HG03064 (cell line): Measurements from ENCODE around the gene PURA.

Source experiments
- ATAC-seq: cut with Tn5 transposase; IDR thresholded peaks from one replicate; pipeline ENCODE4 v1.9.1; 2021; ENCODE audit warnings: low read depth; ENCODE audit not compliant: unreplicated experiment

PURA gene

DNA sequence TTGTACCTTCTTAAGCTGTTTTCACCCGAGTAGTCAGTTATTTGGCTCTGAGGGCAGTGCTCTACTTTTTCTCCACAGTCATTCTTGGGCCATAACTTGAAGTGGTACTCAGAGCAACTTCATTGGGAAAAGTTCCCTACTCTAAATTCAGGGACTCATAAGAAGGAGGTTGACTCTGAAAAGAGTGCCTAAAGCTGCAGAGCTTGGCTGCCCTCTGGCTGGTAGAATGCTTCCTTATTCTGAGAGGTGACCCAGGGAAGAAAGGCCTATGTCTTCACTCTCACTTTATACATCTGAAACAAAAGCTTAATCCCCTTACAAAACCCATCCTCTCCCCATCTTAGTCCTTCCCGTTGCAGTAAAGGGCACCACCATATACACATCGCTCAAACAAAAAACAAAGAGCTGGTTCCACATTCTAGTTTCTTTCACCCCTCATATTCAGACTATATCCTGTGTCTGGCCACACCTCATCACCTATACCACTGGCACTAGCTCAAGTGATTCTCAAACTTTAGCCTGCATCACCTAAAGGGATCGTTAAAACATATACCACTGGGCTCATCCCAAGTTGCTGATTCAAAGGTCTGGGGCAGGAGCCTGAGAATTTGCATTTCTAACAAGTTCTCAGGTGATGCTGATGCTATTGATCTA is 19.7 kb downstream of the PURA start:
- ATAC-seq = no peak

DNA sequence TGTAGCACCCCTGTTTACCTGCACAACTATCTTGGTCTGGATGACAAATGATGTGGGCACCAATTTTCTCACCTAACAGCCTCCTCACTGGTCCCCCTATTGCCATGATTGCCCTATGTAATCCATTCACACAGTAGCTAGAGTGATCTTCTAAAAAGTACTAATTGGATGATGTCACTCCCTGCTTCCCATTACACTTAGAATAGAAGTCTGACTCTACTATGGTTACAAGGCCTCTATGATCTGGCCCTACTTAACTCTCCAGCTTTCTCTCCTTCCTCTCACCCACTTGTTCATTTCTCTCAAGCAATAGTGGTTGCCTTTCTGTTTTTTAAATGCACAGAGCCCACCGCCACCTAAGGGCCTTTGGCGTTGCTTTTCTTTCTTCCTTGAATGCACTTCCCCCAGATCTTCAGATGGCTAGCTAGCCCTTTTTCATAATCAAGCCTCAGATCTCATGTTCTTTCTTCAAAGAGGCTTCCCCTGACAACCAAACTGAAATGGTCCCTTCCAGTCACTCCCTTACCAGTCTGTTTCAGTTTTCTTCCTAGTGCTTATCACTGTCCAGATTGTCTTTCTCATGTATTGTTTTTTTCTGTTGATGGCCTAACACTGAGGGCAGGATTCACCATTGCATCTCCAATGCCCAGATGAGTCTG is 20.5 kb downstream of the PURA start:
- no peak for ATAC-seq

DNA sequence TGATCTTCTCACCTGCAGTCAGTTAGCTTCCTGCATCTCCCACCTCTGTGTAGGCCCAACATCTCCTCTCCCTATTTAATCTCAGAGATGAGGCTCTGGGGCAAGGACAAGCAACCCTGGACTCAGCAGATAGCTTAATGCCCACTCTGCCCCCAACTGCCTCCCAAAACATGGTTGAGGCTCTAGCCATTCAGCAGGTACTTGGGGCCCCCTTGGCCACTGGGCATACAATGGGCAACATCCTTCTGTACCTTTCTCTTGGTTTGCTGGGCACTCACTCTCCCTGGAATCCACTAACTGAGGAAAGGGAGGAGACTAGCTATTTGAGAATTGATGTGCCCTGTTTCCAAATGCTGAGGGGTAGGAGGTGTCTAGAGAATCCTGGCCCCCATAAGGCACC is 21.2 kb downstream of the PURA start:
- no peak for ATAC-seq

DNA sequence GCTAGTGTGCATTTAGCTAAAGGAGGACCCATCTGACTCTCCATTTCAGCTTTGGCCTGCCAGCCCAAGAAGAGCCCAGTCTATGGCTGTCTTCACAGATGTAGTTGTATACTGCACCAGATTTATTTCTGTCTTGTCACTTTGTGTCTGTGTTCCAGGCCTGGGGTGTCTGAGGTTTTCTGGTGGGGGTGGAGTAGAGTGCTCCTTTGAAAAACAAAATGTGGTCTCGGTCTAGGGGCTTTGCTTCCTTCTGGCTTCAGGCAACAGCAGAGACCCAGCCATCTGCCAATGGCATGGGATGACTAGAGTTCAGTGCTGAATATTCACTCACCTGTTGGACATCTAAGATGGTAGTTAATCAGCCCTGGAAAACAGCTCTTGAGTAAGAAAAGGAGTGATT is 22.7 kb downstream of the PURA start:
- no peak for ATAC-seq

DNA sequence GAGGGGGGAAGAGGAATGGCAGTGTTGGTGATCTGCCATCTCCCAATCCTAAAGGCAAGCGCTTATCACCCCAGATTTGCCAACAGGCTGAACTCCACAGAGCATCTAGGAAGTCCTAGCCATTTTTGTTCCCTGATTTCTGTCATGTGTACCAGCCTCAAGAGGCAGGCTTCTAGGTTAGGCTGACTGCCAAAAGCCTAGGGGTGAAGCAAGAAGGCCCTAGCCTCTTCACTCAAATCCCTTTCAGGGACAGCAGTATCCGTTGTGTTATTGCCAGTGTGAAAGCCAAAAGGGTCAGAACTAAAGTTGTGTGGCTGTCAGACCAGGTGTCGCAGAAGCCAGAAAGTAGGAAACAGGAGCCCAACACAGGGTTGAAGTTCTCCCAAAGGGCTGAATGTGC is 26.5 kb downstream of the PURA start:
- no peak for ATAC-seq

DNA sequence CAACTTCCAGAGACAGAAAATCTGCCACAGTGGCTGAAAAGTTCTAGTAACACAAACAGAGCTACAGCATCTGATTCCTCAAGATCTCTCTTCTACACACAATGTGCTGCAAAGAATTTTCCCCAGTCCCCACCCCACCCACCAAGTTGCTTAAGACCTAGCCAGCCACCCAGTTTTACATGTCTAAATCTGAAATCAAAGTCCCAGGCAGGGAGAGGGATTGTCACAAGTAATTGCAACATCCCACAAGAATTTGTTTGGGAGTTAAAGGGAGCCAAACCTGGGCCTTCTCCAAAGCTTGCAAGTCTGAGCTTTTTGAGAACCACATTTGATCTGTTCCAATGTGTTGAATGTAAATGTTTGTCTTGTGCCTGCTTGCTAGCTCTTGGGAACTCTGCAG is 27.3 kb downstream of the PURA start:
- ATAC-seq = no peak

DNA sequence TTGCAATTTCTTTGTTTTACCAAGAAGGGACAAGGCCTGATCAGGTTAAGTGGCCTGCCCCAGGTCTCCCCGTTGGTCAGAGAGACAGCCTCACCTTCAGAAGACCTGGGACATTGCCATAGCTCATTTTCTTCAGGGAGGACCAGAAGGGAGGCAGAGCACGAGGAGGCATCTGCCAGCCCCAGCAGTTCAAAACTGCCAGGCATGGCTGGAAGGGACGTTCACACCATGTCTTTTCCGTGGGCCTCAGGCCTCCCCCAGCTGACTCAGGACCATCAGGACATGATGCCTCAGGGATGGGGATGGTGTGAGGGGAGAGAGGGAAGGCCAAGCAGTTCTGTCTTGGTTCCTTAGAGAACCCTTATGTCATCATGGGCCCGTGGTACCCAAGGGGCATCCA is 28.3 kb downstream of the PURA start:
- ATAC-seq = no peak

DNA sequence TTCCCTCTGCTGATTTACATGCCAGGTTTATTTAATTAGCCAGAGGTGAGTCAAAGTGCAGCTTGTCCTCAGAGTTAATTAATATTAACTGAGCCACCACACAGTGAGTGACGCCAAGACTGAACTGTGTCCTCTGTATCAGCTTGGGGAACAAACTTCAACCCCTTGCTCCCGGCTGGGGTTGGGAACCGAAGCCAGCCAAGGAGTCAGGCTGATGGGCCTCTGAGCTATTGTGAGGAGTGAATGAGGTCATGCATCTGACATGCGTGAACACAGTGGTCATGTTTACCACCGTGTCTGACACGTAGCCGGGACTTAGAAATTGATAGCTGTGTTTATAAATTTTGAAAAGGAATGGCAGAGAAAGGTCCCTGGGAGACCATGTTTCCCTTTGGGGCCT is 28.9 kb downstream of the PURA start:
- no peak for ATAC-seq

DNA sequence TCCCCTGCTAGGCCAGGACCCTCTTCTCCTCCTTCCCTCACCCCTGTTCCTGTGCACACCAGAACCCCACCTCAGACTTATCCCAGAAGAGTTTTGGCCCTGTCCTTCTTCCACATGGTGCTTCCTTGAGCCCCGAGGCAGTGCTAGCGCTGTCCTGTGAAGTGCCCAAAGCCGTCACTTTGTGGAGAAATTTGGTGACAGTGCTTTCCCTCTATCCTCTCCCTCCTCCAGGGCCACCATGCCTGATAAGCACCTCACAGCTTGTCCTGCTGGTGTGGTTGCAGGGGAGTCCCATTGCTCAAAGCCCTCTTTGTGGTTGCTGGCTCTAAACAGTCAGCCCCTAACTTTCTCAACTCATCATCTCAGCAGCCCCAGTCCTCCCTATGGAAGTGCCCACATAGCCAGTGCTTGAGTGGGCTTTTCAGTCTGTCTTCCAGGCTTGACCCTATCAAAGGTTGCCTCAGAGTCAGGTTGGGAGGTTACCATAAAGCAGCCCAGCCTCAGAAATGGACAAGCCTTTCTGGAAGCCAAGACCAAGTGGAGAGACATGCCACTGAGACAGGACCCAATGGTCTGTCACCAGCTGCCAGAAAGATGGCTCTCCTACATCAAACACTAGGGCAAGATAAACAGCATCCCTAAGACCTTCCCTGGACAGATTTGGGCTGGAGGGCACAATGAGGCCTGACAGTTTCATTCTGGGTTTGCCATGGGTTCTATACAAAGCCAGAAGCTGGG is 29.8 kb downstream of the PURA start:
- ATAC-seq = no peak

DNA sequence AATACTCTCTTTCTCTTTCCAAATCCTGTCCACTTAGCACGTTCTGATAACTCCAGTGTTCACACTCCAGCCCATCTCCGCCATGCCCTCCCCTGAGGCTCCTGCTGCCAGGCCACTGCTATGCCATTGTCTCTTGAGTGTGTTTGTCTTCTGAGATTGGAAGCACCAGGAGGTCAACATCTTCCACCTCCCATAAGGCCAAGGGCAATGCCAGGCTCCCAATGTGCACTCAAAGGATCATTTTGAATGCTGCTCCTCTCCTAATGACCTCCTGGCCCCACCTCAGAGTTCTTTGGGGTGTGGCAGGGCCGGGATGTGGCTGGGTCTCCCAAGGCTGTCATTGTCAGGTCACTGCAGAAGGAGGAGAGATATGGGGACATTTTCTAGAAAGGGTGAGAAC is 31.3 kb downstream of the PURA start:
- ATAC-seq = no peak

DNA sequence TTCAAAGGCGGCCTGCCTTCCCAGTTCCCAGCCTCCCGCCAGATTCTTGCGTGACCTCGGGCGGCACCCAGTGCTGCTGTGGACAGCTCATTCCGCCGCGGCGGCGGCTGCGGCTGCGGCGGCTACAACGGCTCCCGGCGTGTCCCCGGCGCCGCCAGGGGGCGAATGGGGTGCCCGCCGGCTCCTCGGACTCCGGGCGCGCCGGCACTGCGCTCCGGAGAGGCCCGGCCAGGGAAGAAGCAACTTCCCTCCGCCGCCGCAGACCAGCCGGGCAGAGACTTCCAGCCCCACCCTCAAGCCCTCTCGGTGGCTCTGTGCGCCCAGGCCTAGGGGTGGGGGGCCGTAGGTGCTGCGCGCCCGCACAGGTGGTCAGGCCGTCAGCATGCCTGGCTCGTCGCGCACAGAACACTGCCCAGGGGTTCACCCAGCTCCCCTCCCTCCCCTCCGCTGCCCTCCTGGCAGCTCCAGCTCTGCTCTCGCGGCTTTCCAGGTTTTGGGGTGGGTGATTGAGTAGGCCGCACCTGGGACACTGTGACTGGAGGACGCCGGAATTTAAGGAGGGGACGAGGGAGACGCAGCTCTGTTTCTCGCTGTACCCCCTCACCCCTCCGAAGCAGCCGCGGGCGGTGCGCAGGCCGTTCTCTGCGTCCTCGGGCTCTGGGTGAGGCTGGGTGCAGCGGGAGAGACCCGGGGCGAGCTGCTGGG is 32.1 kb downstream of the PURA start:
- ATAC-seq = no peak

DNA sequence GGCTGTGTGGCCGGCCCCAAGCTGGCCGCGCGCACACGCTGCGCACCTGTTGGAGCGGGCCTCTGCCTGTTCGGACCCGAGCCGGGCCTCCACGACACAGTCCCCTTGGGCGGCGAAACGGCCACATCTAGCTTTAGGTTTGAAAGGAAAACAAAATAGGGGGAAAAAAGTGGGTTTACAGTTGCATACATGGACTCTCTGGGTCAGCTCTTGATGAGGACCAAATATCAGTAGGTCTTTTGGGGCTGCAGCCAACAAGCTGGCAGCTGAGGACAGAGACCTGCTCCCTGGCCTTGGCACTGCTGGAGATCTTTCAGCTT is 32.6 kb downstream of the PURA start:
- ATAC-seq = no peak

DNA sequence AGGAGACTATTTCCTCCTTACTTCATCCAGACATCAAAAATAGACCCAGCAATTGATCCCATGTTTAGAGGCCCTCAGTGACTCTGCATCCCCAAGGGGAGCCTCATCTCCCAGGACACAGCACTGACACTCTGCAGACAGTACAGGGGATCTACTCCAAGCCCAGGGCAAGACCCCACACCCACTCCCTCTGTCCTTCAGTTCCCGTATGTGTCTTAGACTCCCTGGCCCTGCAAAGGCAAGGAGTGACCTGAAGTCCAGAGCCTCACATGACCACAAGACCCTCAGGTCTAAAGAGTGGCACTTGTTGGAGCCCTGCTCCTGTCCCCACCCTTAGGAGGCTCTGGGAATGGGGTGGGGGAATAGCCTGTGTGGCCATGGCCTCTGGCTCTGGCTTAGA is 33.6 kb downstream of the PURA start:
- no peak for ATAC-seq

DNA sequence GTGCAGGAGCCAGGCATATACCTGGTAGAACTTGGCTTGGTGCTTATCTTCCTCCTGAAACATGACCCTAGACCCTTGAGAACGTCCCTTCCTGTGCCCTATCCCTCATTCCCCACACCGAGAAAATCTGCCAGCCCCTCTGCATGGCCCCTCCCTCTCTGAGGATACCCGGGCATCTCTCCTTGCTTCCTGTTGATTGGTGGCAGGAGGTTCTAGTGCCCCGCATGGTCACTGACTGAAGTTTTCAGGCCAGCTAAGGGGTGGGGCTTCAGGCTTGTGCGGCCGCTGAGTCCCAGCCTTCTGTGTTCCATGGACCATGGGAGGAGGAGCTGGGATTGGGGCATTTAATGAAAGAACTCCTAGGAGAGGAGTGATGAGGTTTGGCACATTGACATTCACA is 34.6 kb downstream of the PURA start:
- ATAC-seq = no peak

DNA sequence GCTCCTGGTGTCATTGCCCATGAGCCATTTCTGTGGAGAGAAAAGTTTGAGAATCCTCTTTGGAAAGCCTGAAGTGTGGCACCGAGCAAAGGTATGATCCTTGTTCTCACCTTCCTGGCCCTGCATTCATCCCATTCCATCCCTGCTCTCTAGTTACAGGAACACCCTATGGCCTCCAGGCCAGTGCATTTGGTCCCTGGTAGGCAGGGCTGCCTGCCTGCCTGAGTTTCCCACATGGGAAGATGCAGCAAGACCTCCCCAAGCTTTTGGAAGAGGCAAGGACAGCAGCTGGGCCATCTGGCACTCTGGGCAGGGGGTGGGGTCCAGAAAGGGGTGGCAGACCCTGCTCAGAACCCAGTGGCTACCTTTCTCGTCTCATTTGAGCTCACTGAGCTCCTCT is 36.3 kb downstream of the PURA start:
- ATAC-seq = no peak

DNA sequence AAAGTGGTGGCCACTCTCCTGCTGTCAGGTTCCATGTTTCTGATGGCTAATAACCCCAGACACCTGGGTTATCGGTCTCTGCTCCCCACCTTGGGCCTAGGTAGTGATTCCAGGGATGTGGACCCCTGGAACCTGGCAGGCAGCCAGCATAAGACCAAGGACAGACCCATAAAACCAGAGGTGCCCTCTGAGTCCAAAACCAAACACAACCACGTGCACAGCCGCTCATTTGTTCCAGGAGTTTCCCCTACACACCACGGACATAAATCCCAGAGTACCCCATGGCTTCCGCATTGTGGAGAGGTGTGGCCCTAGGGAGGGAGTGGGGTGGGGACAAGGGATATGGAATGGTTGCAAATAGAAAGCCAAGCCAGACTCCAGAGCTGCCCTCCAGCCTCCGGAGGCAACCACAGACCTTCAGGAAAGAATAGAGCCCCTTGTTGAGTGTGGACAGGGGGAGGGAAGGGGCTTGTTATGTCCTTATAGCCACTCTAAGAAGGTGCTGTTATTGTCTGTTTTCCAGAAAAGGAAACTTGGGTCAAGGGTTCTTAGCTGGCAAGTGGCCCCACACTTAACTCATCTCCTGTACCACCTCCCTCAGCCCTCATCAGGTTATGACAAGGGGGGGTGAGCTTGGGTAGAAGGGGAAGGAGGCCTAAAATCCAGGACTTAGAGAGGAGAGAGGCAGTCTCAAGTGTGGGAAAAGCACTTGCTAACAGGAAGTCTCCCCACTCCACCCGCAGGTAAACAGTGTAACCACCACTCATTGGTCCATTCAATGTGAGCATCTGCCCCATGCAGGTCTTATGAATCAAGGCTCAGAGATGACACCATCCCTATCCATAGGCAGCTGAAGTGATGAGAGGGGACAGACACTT is 37.5 kb downstream of the PURA start:
- ATAC-seq = no peak

DNA sequence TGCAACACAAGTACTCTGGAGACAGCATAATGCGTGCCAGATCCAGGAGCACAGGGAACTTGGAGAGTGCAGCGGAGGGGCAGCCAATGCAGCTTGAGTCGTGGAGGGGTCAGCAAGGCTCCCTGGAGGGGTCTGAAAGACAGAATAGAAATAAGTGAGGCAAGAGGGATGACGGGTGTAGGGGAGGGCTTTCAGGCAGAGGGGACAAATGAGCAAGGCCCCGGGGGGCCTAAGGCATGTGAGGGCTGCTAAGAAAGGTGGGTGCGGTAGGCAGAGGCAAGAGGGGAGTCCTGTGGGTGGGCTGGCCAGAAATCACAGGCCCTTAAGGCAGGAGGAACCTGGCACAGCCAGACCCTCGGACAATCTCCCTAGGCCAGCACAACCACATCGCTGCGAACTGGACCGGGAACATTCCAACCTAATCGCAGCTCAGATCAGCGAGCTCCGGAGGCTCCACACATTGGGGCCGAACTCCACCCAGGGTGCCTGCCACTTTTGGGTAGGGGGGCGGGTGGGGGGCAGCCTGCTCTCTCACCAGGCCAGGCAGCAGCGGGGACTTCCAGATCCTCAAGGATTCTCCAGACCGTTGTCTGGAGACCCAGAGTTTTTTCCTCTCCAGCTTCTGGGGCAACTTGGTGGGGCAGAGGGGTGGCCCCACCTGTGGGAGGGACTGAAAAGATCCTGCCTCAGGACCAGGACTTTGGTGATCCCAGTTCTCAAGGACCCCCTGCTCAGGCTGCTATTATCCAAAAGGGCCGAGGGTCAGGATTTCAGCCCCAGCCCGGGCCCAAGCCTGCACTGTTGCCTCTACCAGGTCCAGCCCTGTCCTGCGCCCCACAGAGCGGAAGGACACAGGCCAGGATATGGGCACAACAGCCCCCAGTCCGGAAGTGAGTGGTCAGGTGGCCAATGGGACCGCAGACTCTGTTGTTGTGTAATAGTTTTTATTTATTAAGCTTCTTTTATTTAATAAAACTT is 38.4 kb downstream of the PURA start:
- no peak for ATAC-seq

DNA sequence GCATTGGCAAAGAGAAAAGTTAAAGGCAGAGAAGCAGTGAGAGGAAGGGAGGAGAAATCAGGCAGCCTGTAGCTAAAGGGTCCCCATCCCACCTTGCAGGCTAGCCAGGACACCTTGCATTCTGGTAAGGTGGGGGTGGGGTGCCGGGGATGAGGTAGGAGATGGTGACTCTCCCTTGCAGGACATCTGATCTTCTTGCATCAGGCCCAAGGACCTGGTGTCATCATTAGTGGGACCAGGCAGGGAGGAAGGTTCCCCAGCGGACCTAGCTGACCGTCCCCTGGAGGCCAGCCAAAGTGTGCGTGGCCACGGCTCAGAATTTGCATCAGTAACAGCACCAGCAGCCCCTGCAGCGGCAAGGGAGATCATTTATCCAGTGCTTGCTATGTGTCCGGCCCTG is 39.3 kb downstream of the PURA start:
- ATAC-seq = no peak

DNA sequence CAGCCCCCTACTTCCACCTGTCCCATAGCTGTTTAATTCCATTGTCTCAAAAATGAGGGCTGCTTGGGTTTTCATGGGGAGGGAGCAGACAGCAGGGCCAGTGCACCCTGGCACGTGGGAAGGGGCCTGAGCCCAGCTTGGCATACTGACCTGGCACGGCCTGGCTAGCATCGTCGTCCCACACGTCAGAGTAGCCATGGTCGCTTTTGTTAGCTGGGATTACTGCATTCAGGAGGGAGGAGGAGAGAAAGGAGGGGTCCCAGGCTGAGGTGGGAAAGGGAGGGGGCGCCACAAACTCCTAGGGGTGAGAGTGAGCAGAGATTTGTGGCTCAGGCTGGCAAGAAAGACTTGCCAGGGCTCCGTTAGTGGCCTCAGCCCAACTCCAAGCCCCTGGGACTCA is 40.0 kb downstream of the PURA start:
- ATAC-seq = no peak
